MCF 10A (cell line): ENCODE measurements around the gene PHLDA2. TPM values are rescaled to one million over a fixed set of nuclear protein-coding genes. Genes with fewer than 3 reads are reported as not detected.

Experiments used
- BruUV-seq: library from RNA; stranded (reverse); fragments of 400-500 nt; replicated peaks from 2 replicates; lab custom pipeline; 2021; lab: Mats Ljungman, UMichigan
- CTCF ChIA-PET: fragments of 300-600 bp; sonication (Branson Sonifier 250); formaldehyde crosslinking; extraction: SDS; loops from one replicate; lab custom pipeline; 2021; ENCODE audit warnings: antibody characterized with exemption, inconsistent platforms; lab: Yijun Ruan, JAX
- POLR2A ChIA-PET: fragments of 300-600, 350-650 bp; sonication (Branson Sonifier 250); formaldehyde crosslinking; extraction: SDS; loops from one replicate; lab custom pipeline; 2020; ENCODE audit warnings: antibody characterized with exemption, inconsistent platforms; lab: Yijun Ruan, JAX
- DNase-seq: peaks from one replicate; pipeline ENCODE4 v3.0.0-alpha.2; 2018; ENCODE audit not compliant: unreplicated experiment
- H3K27ac Mint-ChIP-seq: one replicate; pipeline ENCODE4 v1.8.0; 2022; ENCODE audit warnings: mild to moderate bottlenecking, low read depth, mixed read lengths; ENCODE audit not compliant: unreplicated experiment
- H3K27me3 Mint-ChIP-seq: one replicate; pipeline ENCODE4 v1.8.0; 2022; ENCODE audit warnings: mixed read lengths; ENCODE audit not compliant: insufficient read depth, unreplicated experiment
- H3K36me3 Mint-ChIP-seq: one replicate; pipeline ENCODE4 v1.8.0; 2022; ENCODE audit warnings: mild to moderate bottlenecking, moderate library complexity, mixed read lengths; ENCODE audit not compliant: insufficient read depth, unreplicated experiment
- H3K4me1 Mint-ChIP-seq: one replicate; pipeline ENCODE4 v1.8.0; 2022; ENCODE audit warnings: mixed read lengths; ENCODE audit not compliant: insufficient read depth, unreplicated experiment
- H3K4me3 Mint-ChIP-seq: one replicate; pipeline ENCODE4 v1.8.0; 2022; ENCODE audit warnings: mild to moderate bottlenecking, moderate library complexity, mixed read lengths; ENCODE audit not compliant: unreplicated experiment
- H3K9me3 Mint-ChIP-seq: one replicate; pipeline ENCODE4 v1.8.0; 2022; ENCODE audit warnings: mixed read lengths; ENCODE audit not compliant: unreplicated experiment
- CTCF ChIP-seq: fragments of 200-600 bp; IDR thresholded peaks from one replicate; pipeline ENCODE4 v1.8.0; 2022; ENCODE audit warnings: antibody characterized with exemption, mild to moderate bottlenecking; ENCODE audit not compliant: unreplicated experiment
- intact Hi-C: fragments of 100-400 bp; cut with micrococcal nuclease; formaldehyde crosslinking; loops from 2 replicates; pipeline ENCODE4 v1.14.1; 2022
- total RNA-seq: library from RNA; stranded (reverse); gene quantifications from 2 replicates; pipeline ENCODE4 v1.2.3, GENCODE V29; 2022

PHLDA2 gene
- total RNA-seq, 1 experiment from 2014 or later, result 135 TPM

- intact Hi-C loops, result loop anchor here (2.0 kb wide), 1 partner anchor 107 kb away; no protein-coding TSS in a partner anchor
- BruUV-seq, result no TSS peak
- CTCF ChIA-PET, result interaction anchor here (0.6 to 13.1 kb wide), 7 partner anchors 60 to 588 kb away, joined by 3 to 443 read pairs (median 3); no protein-coding TSS in a partner anchor
- H3K9me3 Mint-ChIP-seq, result no peaks in the 10 kb centered on the region
- H3K27ac Mint-ChIP-seq, result peak within 1 kb of the TSS; percentile 31
- no peaks in the 10 kb centered on the region for H3K27me3 Mint-ChIP-seq
- TF ChIP-seq CTCF, result no peak
- peak within 1 kb of the TSS; percentile 83 for H3K4me3 Mint-ChIP-seq
- POLR2A ChIA-PET, result interaction anchor here (0.9 to 2.4 kb wide), 2 partner anchors 60 to 352 kb away, joined by 3 to 9 read pairs; no protein-coding TSS in a partner anchor
- H3K36me3 Mint-ChIP-seq, result peaks cover 7% of the 10 kb centered on the region
- peak; percentile 63 for DNase-seq
- H3K4me1 Mint-ChIP-seq, result no peaks in the 10 kb centered on the region
Observed at GRCh38 chr11:2885678-2886081, 43.5 kb downstream of the PHLDA2 start, which contains the start of gene CDKN1C. Gene CDKN1C, minus strand, starts transcription at chr11:2885775. Its CDS starts 319 bp downstream, at chr11:2885456.

- TF ChIP-seq CTCF, result no peak
- Mint-ChIP-seq H3K27ac (no peak overlapping the region), H3K9me3 (no peaks in the 10 kb centered on the region), H3K36me3 (peaks cover 7% of the 10 kb centered on the region), H3K4me1 (no peaks in the 10 kb centered on the region), H3K27me3 (no peaks in the 10 kb centered on the region), H3K4me3 (peak overlapping the region; percentile 83)
- intact Hi-C loops, result loop anchor here (2.0 kb wide), 1 partner anchor 106 kb away; no protein-coding TSS in a partner anchor
- POLR2A ChIA-PET, result interaction anchor here (0.9 to 2.4 kb wide), 3 partner anchors 59 to 351 kb away, joined by 3 to 9 read pairs (median 6); no protein-coding TSS in a partner anchor
- TSS peak; percentile 47 for BruUV-seq
- CTCF ChIA-PET, result interaction anchor here (0.6 to 13.1 kb wide), 6 partner anchors 59 to 367 kb away, joined by 3 to 443 read pairs (median 3); no protein-coding TSS in a partner anchor
- DNase-seq, result peak; percentile 47
Observed at GRCh38 chr11:2885017-2885677, 44.1 kb downstream of the PHLDA2 start.

- ChIA-PET CTCF (interaction anchor here (0.6 to 13.1 kb wide), 5 partner anchors 8 to 698 kb away, joined by 3 to 443 read pairs (median 3); no protein-coding TSS in a partner anchor), POLR2A (interaction anchor here (1.3 to 2.4 kb wide), 2 partner anchors 105 to 351 kb away, joined by 6 to 9 read pairs; no protein-coding TSS in a partner anchor)
- DNase-seq, result no peak
- H3K4me3 Mint-ChIP-seq, result peak overlapping the region; percentile 83
- no TSS peak for BruUV-seq
- intact Hi-C loops, result loop anchor here (2.0 kb wide), 1 partner anchor 105 kb away; no protein-coding TSS in a partner anchor
- no peaks in the 10 kb centered on the region for H3K27me3 Mint-ChIP-seq
- no peaks in the 10 kb centered on the region for H3K9me3 Mint-ChIP-seq
- no peak overlapping the region for H3K27ac Mint-ChIP-seq
- peaks cover 7% of the 10 kb centered on the region for H3K36me3 Mint-ChIP-seq
- no peak for TF ChIP-seq CTCF
- no peaks in the 10 kb centered on the region for H3K4me1 Mint-ChIP-seq
Observed at GRCh38 chr11:2883979-2884815, 45.0 kb downstream of the PHLDA2 start.
